Measurements from ENCODE around the gene BMERB1.
A peak's percentile ranks its signal among the peaks of the same experiment; 100 is the strongest.

Gene BMERB1

DNA sequence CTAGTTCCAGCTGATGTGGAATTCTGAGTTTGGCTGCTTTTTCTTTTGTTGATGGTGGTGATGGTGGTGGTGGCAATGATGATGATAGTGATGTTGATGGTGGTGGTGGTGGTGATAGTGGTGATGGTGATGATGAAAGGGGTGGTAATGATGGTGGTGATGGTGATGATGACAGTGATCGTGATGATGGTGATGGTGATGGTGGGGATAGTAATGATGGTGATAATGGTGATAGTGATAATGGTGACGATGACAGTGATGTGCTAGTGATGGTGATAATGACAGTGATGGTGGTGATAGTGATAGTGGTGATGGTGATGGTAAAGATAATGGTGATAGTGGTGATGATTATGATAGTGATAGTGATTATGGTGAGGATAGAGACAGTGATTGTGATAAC lies 61.5 kb downstream of the BMERB1 start:
- peak; percentile 7 for ATAC-seq
- no peak for DNase-seq

DNA sequence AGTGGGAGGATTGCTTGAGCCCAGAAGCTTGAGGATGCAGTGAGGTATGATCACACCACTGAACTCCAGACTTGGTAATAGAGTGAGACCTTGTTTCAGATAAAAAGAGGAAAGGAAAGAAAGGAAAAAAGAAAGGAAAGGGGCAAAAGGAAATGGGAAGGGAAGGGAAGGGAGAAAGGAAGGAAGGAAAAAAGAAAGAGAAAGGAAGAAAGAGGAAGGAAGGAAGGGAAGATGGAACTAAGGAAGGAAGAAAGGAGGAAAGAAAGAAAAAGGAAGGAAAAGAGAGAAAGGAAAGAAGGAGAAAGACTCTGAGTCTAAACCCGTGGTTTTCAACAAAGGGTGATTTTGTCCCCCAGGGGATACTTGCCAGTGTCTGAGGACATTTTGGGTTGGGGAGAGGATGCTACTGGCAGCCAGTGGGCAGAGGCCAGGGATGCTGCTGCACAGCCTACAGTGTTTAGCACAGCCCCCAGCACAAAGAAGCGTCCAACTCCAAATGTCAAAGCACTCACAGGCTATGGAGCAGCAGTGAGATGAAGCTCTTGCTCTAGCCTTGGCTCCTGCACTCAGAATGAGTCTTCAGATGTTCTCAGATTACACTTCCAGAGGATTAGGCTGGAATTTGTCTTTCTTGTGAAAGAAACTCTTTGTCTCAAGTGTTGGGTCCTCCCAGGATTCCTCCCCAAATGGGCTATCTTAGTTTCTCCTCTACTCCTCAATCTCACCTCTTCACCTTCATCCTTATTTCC lies 64.2 kb downstream of the BMERB1 start:
- no peak for DNase-seq

DNA sequence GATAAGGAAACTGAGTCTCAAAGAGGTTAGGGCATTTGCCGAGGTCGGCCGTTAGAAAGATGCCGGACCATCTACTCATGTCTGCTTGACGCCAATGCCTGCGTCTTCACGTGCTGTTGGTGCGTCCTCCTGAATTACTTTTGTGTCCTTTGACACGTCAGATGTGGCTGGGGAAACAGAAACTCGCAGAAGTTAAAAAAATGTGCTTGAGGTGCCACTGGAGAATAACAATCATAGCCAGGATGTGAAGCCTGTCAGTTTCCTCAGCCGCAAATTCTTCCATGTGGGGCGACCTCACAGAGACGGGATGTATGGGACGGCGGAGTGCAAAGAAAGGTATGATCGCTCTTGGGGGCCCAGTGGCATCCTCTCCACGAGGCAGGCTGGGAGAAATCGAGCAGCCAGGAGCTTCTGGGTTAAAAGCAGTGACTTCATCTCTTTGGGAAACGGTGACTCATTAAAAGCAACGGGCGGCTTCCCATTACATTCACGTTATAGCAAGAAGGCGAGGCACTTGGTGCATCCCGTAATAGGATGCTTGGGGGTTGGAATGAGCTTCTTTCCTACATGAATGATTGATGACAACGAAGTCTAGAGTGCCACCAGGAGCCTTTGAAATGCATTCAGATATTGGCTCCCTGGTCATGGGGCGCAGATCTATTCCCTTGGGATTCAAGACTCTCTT lies 67.8 kb downstream of the BMERB1 start:
- DNase-seq = no peak
- no peak for ATAC-seq

More for the DNA sequence above, 64.2 kb downstream of the BMERB1 start:
- no peak for ATAC-seq

DNA sequence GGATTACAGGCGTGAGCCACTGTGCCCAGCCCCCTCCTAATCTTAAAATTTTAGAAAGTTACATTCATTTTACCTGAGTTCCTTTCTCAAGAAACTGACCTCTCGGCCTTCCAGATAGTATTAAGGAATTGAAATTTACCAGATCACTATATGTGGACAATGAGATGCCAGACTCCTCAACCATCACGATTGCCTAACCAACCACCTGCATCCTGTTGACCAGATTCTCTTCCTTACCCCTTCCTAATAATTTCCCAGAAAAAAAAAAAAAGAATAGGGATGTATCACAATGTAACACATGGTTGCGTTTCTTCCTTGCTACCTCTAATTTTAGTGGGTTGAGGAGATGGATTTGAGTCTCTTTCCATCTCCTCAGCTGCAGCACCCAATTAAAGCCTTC lies 72.1 kb downstream of the BMERB1 start:
- no peak for ATAC-seq
- no peak for DNase-seq

DNA sequence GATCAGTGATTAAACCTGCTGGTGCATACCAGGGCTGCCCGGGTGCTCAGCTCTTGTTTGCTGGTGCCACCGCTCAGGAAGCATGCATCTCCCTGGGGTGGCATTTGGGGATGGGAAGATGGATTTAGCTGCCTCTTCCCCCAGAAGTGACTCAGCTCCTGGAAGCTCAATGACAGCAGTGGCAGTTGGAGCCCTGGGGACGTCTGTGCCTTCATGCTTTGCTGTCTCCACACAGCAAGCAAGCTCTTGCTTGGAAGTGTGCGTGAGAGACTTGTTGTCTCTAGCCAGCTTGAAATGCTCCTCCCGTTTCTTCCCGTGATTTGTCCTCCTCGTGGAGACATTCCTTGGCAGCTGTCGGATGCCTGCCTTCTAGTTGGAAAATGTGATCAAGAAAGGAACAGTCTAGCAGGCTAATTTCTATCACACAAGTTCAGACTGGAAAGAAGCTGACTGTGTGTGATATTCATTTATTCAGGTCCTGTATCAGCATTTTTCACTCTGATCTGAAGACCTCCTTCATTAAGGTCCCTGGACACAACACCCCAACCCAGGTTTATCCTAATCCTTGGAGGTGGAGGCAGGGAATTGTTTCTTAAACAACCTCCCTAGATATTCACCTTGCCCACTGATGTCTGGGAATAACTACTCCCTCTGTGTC lies 73.0 kb downstream of the BMERB1 start:
- DNase-seq (no peak), ATAC-seq (no peak)

DNA sequence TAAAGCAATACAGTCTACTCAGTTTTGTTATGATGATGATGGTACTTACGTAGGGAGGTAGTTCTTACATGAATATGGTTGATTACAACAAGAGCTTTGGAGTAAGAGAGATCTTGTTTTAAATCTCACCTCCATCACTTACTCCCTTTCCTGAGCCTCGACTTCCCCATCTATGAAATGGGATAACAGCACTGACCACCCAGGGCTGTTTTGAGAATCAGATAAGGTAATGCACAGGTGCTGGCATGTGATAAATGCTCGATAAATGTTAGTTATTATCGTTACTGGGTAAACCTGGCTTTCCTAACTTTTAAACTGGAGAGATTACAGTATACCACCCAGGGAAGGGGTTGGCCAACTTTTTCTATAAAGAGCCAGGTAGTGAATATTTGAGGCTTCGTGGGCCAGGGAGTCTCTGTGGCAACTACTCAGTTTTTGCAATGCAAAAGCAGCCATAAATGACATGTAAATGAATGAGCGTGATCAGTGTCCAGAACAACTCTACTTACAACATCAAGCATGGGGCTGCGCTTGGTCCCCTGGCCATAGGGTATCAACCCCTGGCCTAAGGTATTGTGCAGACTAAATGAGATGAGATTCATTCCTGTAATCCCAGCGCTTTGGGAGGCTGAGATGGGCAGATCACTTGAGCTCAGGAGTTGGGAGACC lies 73.7 kb downstream of the BMERB1 start:
- DNase-seq = no peak
- ATAC-seq = no peak

DNA sequence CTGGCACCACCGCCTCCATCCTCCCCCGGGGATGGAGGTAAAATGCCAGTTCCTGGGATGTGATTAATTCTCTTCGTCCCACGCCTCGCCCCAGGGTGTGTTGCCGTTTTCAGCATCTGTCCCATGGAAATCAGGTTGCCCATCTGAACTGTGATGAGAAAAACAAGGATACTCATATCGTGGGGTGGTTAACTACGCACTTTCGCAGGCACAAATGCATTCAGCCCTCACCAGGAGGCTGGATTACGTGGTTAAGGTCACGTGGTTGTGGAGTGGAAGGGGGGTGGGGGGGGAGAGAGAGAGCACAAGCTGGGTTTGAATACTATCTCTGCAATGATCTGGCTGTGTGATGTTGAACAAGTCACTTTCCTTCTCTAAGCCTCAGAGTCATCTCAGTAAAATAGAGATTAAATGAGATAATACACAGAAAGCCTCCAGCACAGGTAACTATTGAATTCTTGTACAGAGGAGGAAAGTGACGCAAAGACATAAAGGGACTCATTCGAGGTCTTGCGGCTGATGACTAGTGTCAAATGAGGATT lies 74.7 kb downstream of the BMERB1 start:
- DNase-seq = no peak
- peak; percentile 84 for ATAC-seq

DNA sequence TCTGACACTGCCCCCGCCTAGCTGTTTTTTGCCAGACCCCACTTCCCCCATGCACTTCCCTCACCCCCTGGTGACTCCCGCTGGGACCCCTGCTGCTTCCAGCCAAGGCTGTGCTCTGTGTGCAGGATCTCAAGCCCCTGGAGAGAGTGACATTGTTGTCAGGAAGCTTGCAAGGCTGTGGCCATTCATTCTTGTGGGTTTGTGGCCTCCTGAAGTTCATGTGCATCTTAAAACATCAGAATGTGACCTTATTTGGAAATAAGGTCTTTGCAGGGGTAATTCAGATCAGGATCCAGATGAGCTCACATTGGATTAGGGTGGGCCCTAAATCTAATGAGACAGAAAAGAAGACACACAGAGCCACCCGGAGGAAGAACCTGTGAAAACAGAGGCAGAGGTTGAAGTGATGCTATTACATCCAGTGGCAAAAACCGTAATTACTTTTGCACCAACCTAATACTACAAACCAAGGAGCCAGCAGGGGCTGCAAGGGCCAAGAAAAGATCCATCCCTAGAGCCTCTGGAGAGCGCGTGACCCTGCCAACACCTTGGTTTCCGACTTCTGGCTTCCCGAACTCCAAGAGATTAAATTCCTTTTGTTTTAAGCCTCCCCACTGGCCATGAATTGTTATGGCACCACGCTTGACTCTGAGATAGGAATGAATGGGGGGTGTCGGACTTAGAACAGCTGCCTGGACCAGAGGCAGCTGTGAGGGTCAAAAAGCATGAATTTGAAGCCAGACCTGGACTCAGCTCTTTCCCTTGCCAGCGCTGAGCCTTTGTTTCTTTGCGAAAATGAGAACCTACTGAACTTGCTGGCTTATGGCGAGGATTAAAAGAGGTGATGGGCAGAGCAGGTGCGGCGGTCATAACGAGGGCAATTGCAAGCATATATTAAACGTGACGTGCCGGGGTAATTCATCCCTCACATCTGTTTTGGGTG lies 75.5 kb downstream of the BMERB1 start:
- DNase-seq (peak; percentile 35), ATAC-seq (peak; percentile 76)

DNA sequence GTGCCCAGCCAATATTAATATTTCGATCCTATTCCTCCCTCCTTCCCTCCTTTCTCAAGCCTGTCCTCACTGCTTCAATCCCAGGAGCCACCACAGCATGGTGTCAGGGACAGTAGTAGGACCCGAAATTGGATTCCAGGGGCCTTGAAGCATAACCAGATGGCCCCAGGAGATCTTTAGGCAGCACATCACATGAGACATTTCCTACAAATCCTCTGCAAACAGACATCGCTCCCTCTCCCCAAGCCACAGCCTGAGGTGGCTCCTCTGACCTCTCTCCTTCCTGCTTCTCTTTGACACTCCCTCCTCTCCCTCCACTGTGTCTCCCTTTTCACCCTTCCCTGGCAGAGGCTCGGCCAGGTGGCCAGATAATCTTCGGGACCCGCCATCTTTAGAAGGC lies 76.6 kb downstream of the BMERB1 start:
- DNase-seq (no peak), ATAC-seq (no peak)

DNA sequence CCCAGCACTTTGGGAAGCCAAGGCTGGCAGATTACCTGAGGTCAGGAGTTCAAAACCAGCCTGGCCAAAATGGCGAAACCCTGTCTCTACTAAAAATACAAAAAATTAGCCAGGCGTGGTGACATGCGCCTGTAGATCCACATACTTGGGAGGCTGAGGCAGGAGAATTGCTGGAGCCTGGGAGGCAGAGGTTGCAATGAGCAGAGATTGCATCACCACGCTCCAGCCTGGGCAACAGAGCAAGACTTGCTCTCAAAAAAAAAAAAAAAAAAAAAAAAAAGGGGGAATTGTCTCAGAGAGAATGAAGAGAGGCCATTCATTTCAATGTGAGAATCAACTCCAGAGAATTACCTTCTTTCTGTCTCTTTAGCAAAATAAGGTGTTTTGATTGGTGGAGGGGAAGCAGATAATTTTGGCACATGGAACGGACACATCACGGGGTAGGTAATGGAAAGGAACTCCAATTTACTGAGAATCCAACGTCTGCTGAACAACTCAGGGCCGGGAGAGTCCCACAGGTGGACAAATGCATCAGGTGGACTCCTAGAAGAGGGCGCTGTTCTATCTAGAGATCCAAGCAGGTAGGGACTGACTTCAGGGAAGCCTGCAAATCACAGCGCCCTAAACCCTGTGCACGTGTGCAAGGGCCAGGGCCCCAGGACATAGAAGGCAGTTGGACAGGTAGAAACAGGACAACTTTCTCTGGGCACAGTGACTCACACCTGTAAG lies 77.5 kb downstream of the BMERB1 start:
- ATAC-seq (no peak), DNase-seq (no peak)

DNA sequence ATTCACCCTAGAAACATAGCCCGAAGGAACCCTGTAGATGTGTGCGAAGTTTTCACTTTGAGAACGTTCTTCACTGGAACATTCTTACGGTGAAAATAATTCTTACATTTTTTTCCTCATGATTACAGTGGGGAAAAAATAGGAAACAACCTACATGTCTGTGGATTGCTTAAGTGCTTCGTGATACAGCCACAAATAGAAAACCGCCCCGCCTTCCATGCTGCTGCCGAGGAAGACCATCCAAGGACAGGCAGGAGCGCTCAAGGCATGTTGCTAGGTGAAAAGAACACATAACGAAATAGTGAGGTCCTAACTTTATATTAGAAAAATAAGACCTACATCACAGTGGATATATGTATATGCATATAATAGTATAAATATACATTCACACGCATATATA lies 78.8 kb downstream of the BMERB1 start:
- DNase-seq (no peak), ATAC-seq (no peak)

DNA sequence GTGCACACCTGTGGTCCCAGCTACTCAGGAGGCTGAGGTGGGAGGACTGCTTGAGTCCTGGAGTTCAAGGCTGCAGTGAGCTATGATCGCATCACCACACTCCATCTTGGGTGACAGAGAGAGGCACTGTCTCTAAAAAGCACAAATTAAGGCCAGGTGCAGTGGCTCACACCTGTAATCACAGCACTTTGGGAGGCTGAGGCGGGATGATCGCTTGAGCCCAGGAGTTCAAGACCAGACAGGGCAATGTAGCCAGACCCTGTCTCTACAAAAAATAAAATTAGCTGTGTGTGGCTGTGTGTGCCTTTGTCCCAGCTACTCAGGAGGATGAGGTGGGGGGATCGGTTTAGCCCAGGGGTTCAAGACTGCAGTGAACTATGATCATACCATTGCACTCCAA lies 81.6 kb downstream of the BMERB1 start:
- DNase-seq (no peak), ATAC-seq (no peak)

DNA sequence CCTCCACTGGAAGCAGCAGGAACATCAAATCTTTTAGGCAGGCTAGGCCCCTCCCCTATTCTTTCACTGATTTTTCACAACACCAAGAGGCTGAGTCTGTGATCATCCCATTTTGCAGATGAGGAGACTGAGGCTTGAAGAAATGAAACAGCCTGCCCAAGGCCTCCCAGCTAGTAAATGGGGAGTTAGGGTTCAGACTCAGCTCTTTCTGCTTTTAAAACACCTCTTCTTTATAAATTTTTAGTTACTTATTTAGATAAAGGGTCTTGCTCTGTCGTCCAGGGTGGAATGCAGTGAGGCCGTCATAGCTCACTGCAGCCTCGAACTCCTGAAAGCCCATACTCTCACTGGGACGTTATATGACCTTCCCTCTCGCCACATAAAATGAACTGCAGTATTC lies 82.2 kb downstream of the BMERB1 start:
- ATAC-seq = no peak
- no peak for DNase-seq

DNA sequence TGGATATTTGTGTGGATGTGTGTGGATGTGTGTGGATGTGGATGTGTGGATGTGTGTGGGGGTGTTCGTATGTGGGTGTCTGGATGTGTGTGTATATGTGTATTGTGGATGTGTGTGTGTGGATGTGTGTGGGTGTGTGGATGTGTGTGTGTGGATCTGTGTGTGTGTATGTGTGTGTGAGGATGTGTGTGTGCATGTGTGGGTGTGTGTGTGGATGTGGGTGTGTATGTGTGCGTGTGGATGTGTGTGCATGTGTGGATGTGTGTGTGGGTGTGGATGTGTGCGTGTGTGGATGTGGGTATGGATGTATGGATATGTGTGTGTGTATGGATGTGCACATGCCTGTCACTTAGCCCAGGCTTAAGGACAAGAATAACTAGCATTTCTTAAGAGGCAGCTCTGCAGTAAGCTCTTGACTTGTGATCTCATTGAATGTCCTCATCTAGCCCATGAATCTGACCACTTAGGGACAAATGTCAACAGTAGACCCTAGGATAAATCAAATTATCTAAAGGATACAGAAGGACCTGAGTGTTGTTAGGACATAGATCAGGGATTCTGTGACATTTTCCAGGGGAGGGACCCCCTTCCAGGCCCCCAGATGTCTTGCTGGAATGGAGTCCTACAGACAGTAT lies 83.5 kb downstream of the BMERB1 start:
- no peak for ATAC-seq
- DNase-seq = no peak

DNA sequence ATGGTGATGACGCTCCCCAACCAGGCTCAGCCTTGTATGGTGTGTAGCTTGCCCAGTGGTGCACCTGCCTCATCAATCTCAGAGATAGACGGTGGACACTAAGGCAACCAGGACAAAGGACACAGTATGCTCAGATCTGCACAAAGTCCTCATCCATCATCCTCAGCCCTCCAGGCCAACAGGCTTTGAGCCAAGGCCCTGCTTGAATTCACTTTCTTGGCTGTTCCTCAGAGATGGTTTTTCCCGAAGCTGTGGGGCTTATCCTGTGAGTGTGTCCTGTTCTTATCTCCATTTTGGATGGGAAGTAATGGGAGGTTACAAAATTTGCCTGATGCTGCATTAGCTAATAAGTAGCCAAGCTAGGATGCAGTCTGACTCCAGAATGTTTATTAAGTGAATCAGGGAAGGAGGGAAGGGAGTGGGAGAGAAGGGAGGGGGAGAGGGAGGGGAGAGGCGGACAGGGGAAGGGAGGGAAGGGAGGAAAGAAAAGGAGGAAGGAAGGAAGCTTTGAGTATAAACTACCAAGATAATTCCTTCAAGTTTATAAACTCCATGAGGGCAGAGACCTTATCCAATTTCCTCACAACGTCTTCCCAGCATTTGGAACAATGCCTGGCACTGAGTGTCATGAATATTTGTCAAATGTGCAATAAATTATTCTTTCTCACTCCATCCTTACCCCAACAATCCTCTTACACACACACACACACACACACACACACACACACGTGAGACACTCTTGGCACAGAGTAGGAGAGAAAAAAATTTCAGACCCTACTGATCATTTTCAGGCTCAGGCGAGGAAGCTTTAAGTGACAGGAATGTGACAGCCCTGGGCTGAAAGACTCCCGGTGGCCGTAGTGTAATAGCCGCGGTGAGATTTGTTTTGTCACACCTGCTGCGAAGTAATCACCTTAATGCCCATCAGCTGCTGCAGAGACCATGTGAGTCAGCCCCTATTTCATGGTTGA lies 84.3 kb downstream of the BMERB1 start:
- ATAC-seq (no peak), DNase-seq (no peak)

DNA sequence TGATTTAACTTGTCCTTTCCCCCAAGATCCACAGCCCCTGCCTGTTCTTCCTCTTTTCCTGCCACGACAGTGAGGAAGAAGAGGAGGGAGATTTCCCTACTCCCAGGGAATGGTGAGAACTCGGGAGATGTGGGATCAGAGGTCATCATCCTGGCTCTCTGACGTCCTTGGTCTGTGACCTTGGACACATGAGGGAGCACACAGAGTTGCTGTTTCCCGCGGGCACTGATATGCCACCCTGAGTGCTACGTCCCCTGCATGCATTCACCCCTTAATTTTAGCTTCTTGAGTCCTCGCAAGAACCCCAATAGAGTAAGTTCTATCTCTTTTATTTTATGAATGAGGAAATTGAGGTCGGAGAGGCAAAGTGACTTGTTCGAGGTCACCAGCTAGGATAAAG lies 85.4 kb downstream of the BMERB1 start:
- ATAC-seq (no peak), DNase-seq (no peak)

DNA sequence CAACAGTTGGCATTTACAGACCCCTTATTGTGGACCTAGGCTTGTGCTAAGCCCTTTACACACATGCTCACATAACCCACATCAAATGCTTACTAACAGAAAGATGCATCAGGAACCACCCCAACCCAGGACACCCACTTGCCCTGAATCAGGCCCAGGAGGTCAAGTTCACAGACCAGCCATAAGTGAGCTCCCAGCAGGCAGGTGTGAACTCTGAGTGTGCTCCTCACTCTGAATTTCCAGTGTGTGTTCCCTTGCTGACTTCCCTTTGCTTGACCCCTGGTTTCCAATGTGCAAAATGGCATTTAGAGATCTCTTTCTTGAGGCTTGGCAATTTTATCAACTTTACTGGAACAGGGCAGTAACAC lies 87.0 kb downstream of the BMERB1 start:
- DNase-seq = no peak
- ATAC-seq = no peak

DNA sequence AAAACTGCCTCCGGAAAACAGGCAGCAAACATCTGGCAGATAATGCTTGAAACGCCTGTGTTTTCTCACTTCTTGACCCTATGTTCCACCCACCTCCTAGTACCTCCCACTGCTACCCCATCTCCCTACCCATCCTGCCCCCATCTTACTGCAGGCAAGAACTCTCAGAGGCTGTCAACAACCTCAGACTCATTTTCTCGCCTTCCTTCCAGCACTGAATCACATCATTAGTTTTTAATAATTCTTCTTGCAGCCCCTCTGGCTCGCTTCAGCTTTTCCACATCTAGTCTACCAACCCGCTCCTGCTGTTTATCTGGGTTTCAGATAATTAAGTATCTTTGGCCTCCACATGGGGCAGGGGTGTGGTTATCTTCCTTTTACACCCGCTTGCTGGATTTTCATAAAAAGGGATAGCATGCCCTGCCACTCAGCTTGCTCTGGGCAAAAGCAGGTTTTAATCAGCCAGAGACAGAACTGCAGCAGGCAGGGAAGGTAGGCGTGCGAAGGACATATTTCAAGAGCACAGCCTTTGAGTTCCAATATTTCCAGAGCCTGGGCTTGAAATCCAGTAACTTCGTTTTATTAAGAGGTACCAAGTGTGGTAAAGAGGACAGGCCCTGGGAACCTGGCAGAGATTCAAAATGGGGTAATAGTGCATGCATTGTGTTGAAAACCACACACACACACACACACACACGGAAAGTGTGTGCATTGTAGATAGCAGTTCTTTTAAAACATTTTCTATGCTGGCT lies 87.5 kb downstream of the BMERB1 start:
- no peak for DNase-seq

More for the DNA sequence above, 87.5 kb downstream of the BMERB1 start:
- no peak for ATAC-seq

Measured in stimulated activated naive CD8-positive, alpha-beta T cell treated with anti-CD3 and anti-CD28 coated beads, Interleukin-15, Interleukin-2, amounts not matched to agents 100 U/mL and 50 U/mL, for 24 hours (primary cell).